ENCODE results near the gene RSL1D1. TPM values are rescaled to one million over a fixed set of nuclear protein-coding genes. Genes with fewer than 3 reads are reported as not detected.

The RSL1D1 gene
- total RNA-seq, 1 donor from 2014 or later: 209 TPM

- Mint-ChIP-seq H3K4me1 (ENCODE audit: low read depth, unreplicated experiment) (peaks cover 37% of the 10 kb centered on the region), H3K4me3 (ENCODE audit: unreplicated experiment) (peak overlapping the region; percentile 37), H3K36me3 (ENCODE audit: low read depth, unreplicated experiment) (peaks cover 5% of the 10 kb centered on the region), H3K27ac (ENCODE audit: unreplicated experiment) (peak overlapping the region; percentile 70), H3K9me3 (ENCODE audit: unreplicated experiment) (no peaks in the 10 kb centered on the region), H3K27me3 (ENCODE audit: low read depth, unreplicated experiment) (no peaks in the 10 kb centered on the region)
- no peaks in the 10 kb centered on the region for H3K27me3 ChIP-seq (ENCODE audit: insufficient read depth, low read length)
- DNase-seq (ENCODE audit: low read depth) (no peak), FAIRE-seq (no peak)
- no peak for TF ChIP-seq CTCF (IDR thresholded peaks at IDR 0.05; ENCODE audit: insufficient read depth, low read depth, low read length)
- TF ChIP-seq EZH2 (IDR thresholded peaks at IDR 0.05; ENCODE audit: insufficient read depth, low read length): no peak
- H3K4me2 ChIP-seq (ENCODE audit: low read length): peak overlapping the region; percentile 83
- no peak overlapping the region for H2AFZ ChIP-seq (ENCODE audit: low read depth, low read length)
- no peaks in the 10 kb centered on the region for H3K9me3 ChIP-seq (ENCODE audit: insufficient read depth, low read depth, low read length)
- H3K36me3 ChIP-seq (ENCODE audit: insufficient read depth, low read length): peaks cover 13% of the 10 kb centered on the region
- H3K79me2 ChIP-seq (ENCODE audit: insufficient read depth, low read length): peaks cover 81% of the 10 kb centered on the region
- H3K9ac ChIP-seq (ENCODE audit: low read length): peak overlapping the region; percentile 73
- peaks cover 36% of the 10 kb centered on the region for H4K20me1 ChIP-seq (ENCODE audit: insufficient read depth, low read length)
- H3K27ac ChIP-seq (ENCODE audit: low read depth, low read length): peak overlapping the region; percentile 91
- H3K4me1 ChIP-seq (ENCODE audit: insufficient read depth, low read length): peaks cover 26% of the 10 kb centered on the region
- peak overlapping the region; percentile 40 for H3K4me3 ChIP-seq (ENCODE audit: insufficient read depth, low read depth, low read length)
These were observed 67.3 kb downstream of the RSL1D1 start for GRCh38 chr16:11784038-11784369.

Other genes with a start within 250 kb of the RSL1D1 start
- 12.2 and 16.7 TPM in 2 replicates for gene SNN, start 183.1 kb downstream of the RSL1D1 start, total RNA-seq
- 29.0 and 34.9 TPM in 2 replicates for gene TXNDC11, start 108.7 kb downstream of the RSL1D1 start, total RNA-seq
- gene ZC3H7A, start 54.3 kb downstream of the RSL1D1 start, total RNA-seq: 64.2 and 68.7 TPM in 2 replicates
- gene GSPT1, start 64.4 kb upstream of the RSL1D1 start, total RNA-seq: 165 and 173 TPM in 2 replicates
- 7.8 and 10.3 TPM in 2 replicates for gene NPIPB2, start 90.5 kb upstream of the RSL1D1 start, total RNA-seq
- gene TNFRSF17, start 113.7 kb upstream of the RSL1D1 start, total RNA-seq: not detected in 2 replicates
- gene SNX29, start 125.2 kb upstream of the RSL1D1 start, total RNA-seq: 11.3 and 14.8 TPM in 2 replicates